Ascending aorta (tissue), 2 donors: ENCODE data around the gene PDZD2. TPM values are rescaled to one million over a fixed set of nuclear protein-coding genes. Genes with fewer than 3 reads are reported as not detected.

Experiments used
- DNase-seq, 2 donors: peaks; one replicate each; pipeline ENCODE4 v3.0.0-alpha.2; 2019; ENCODE audit warnings: low spot score in 2 of 2
- H3K27ac ChIP-seq, 2 donors: fragments of 200-600 bp; sonication (generic); one replicate each; pipeline ENCODE4 v1.5.1; 2016 to 2017; ENCODE audit warnings: mild to moderate bottlenecking in 1 of 2
- H3K27me3 ChIP-seq: fragments of 200-600 bp; sonication (generic); one replicate; pipeline ENCODE4 v1.5.1; 2017
- H3K36me3 ChIP-seq, 2 donors: fragments of 200-600 bp; sonication (generic); one replicate each; pipeline ENCODE4 v1.5.1; 2016
- H3K4me1 ChIP-seq, 2 donors: fragments of 200-600 bp; sonication (generic); one replicate each; pipeline ENCODE4 v1.5.1; 2016 to 2017; ENCODE audit warnings: mild to moderate bottlenecking in 1 of 2
- H3K4me3 ChIP-seq, 2 donors: fragments of 200-600 bp; sonication (generic); one replicate each; pipeline ENCODE4 v1.5.1; 2016 to 2017; ENCODE audit warnings: mild to moderate bottlenecking in 1 of 2
- H3K9me3 ChIP-seq, 2 donors: fragments of 200-600 bp; sonication (generic); one replicate each; pipeline ENCODE4 v1.5.1; 2016
- CTCF ChIP-seq, 3 experiments: fragments of 200-600 bp in 2 of 3; fragments of 450-650 bp in 1 of 3; sonication (generic) in 2 of 3; IDR thresholded peaks; one replicate each; pipeline ENCODE4 v1.5.1; 2016 to 2019; ENCODE audit warnings: antibody characterized with exemption in 3 of 3, mild to moderate bottlenecking in 1 of 3, moderate library complexity in 1 of 3
- intact Hi-C: fragments of 100-400 bp; cut with DNase I; formaldehyde crosslinking; loops from one replicate; pipeline ENCODE4 v1.15.1; 2023
- total RNA-seq: library from RNA; depleted of rRNA; stranded (reverse); fragments of >200 nt; gene quantifications from one replicate; pipeline ENCODE4 v1.1.0, GENCODE V29; 2016

Gene PDZD2
- total RNA-seq, 1 donor from 2014 or later, result 8.1 TPM

GRCh38 chr5:31614151-31615020 is 24.5 kb upstream of the PDZD2 start:
- TF ChIP-seq CTCF (IDR thresholded peaks at IDR 0.05), result no peak
- Histone ChIP-seq H3K4me3 (no peak overlapping the region), H3K36me3 (no peaks in the 10 kb centered on the region), H3K27me3 (no peaks in the 10 kb centered on the region), H3K4me1 (no peaks in the 10 kb centered on the region), H3K27ac (no peak overlapping the region), H3K9me3 (no peaks in the 10 kb centered on the region)
- DNase-seq, result no peak
- intact Hi-C loops, result no loop called here

- Histone ChIP-seq H3K4me3 (no peak overlapping the region), H3K27ac (no peak overlapping the region), H3K27me3 (no peaks in the 10 kb centered on the region), H3K9me3 (no peaks in the 10 kb centered on the region), H3K4me1 (no peaks in the 10 kb centered on the region), H3K36me3 (no peaks in the 10 kb centered on the region)
- intact Hi-C loops, result no loop called here
- no peak for DNase-seq
- TF ChIP-seq CTCF (IDR thresholded peaks at IDR 0.05), result no peak
Measured at GRCh38 chr5:31617867-31618266, 21.1 kb upstream of the PDZD2 start.

GRCh38 chr5:31620026-31620425 is 18.9 kb upstream of the PDZD2 start:
- Histone ChIP-seq H3K36me3 (no peaks in the 10 kb centered on the region), H3K9me3 (no peaks in the 10 kb centered on the region), H3K27me3 (no peaks in the 10 kb centered on the region), H3K4me3 (no peak overlapping the region), H3K27ac (no peak overlapping the region), H3K4me1 (no peaks in the 10 kb centered on the region)
- intact Hi-C loops, result no loop called here
- TF ChIP-seq CTCF (IDR thresholded peaks at IDR 0.05), result no peak
- no peak for DNase-seq

DNA sequence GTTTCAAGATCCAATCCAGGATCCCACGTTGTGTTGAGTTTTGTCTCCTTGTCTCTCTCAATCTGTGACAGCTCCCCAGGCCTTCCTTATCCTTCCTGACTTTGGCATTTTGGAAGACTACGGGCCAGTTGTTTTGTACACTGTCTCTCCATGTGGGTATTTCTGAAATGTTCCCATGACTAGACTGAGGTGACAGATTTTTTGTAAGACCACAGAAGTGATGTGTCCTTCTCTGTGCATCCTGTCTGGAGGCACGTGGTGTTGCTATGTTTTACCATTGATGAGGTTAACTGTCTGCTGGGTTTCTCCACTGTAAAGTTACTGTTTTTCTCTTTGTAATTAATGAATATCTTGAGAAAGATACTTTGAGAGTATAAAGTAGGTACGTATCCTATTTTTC is 15.7 kb upstream of the PDZD2 start:
- Histone ChIP-seq H3K27ac (no peak overlapping the region), H3K27me3 (no peaks in the 10 kb centered on the region), H3K4me1 (no peaks in the 10 kb centered on the region), H3K36me3 (no peaks in the 10 kb centered on the region), H3K9me3 (no peaks in the 10 kb centered on the region), H3K4me3 (no peak overlapping the region)
- intact Hi-C loops, result no loop called here
- TF ChIP-seq CTCF (IDR thresholded peaks at IDR 0.05), result no peak
- no peak for DNase-seq

DNA sequence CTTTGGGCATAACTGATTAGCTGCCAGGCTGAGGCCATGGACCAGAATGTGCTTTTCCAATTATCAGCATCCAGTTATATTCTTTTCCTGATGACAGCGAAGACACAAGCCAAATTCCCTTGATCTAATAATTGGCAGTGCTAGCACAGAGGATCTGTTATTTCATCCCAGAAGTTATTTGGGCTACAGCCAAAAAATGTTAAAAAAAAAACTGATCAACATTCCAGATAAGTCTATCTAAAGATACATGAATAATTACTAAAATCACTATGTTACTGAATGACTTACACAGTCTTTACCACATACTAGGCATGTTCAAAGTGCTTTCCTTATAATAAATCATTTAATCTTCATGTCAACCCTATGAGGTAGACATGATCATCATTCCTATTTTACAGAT is 13.5 kb upstream of the PDZD2 start:
- H3K9me3 ChIP-seq, result no peaks in the 10 kb centered on the region
- H3K4me1 ChIP-seq, result no peaks in the 10 kb centered on the region
- no peak for TF ChIP-seq CTCF (IDR thresholded peaks at IDR 0.05)
- H3K36me3 ChIP-seq, result no peaks in the 10 kb centered on the region
- H3K27ac ChIP-seq, result no peak overlapping the region
- intact Hi-C loops, result no loop called here
- H3K27me3 ChIP-seq, result no peaks in the 10 kb centered on the region
- no peak for DNase-seq
- no peak overlapping the region for H3K4me3 ChIP-seq
